Measurements from ENCODE around the gene SLC25A12.

SLC25A12 gene

DNA sequence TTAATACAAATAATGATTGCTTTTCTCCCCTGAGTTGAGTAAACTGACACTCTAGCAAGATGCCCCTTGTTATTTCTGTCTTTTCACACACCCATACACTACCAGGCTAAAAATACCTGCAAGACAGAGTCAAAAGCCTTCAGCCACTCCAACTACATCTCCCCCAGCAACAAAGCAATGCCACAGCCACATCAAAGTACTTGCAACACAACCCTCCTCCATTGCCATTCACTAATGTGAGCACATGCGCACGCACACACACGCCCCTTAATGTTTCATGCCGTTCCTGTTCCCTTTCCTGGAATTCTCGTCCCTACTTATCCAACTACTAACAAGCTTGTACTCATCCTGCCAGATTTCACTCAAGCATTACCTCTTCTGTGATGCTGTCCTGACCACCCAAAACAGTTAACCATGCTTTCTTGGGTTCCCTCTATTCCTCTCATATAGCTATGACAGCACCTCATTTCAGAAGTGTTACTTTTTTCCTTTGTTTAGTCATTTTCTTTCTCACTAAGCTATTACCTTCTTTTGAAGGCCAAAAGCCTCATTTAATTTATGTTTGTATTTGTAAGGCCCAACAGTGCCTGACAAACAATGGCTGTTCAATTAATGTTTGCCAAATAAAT is 29.6 kb downstream of the SLC25A12 start:
- no peaks in the 10 kb centered on the region for H3K9me3 Mint-ChIP-seq

DNA sequence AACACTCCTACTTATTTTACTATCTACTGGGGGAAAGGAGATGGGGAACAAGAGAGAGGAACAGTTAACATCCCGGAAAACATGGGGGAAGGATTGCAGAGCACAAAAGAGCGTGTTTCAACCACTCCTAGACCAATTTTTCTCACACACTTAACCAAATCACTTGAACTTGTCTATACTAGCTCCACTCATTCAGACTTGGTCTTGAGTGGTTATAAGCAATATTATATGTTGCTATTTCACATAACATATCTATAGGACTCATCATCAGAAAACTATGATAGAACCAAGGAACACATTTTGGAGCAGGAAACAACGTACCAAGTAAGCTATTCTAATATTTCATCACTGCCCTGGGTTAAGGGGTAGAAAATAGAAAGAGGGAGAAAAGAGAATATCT is 31.5 kb downstream of the SLC25A12 start:
- Mint-ChIP-seq H3K4me1 (ENCODE audit: low read depth) (peaks cover 10% of the 10 kb centered on the region), H3K27me3 (no peaks in the 10 kb centered on the region), H3K4me3 (no peak overlapping the region), H3K9me3 (no peaks in the 10 kb centered on the region), H3K27ac (no peak overlapping the region), H3K36me3 (ENCODE audit: low read depth) (peaks cover 11% of the 10 kb centered on the region)

More for the DNA sequence above, 29.6 kb downstream of the SLC25A12 start:
- Mint-ChIP-seq H3K4me1 (ENCODE audit: low read depth) (peaks cover 10% of the 10 kb centered on the region), H3K36me3 (ENCODE audit: low read depth) (peaks cover 21% of the 10 kb centered on the region), H3K27ac (peak overlapping the region; percentile 3), H3K4me3 (no peak overlapping the region), H3K27me3 (no peaks in the 10 kb centered on the region)

DNA sequence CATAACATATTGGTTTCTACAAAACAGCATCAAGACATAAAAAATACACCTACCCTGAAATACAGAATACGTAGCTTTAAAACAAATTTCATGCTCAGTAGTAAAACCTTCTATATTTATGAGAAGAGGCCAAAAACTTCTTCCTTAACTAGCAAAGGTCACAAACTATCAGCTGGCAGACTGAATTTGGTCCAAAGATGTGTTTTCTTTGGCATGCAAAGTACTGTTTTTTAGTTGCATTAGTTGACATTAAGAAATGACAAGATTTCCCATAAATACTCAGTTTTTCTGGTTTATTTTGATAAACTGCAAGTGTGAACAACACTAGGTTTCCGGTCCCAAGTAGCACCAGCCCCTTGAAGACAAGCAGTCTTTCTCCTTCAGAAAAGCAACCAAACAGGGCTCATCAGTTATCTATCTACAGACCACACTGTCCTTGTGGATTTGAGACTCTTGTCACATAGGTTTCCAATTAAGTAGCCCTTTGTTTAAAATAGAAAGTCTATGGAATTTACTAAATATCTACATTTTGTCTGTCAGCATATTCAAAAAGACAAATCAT is 35.6 kb downstream of the SLC25A12 start:
- no peak overlapping the region for H3K27ac Mint-ChIP-seq
- H3K36me3 Mint-ChIP-seq (ENCODE audit: low read depth) = peaks cover 28% of the 10 kb centered on the region
- no peaks in the 10 kb centered on the region for H3K9me3 Mint-ChIP-seq
- H3K27me3 Mint-ChIP-seq = no peaks in the 10 kb centered on the region
- H3K4me1 Mint-ChIP-seq (ENCODE audit: low read depth) = no peaks in the 10 kb centered on the region
- H3K4me3 Mint-ChIP-seq = no peak overlapping the region

DNA sequence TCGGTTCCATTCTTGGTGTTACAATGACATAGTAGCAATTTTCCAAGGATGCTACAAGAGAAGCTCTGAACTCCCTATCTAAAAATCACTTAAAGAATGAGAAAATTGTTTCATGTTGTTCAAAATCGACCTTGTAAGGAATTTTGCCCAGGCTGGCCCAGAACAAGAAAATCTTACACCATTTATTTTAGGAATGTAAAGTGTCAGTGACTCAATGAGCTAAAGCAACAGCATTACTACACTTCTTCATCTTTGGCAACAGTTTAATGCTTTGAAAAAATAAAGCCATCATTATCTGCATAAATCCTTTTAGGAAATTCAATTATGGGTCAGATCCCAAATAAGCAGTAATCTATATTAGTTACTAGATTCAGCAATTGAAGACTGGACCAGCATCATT is 38.6 kb downstream of the SLC25A12 start:
- H3K4me3 Mint-ChIP-seq = no peak overlapping the region
- no peaks in the 10 kb centered on the region for H3K4me1 Mint-ChIP-seq (ENCODE audit: low read depth)
- peaks cover 38% of the 10 kb centered on the region for H3K36me3 Mint-ChIP-seq (ENCODE audit: low read depth)

DNA sequence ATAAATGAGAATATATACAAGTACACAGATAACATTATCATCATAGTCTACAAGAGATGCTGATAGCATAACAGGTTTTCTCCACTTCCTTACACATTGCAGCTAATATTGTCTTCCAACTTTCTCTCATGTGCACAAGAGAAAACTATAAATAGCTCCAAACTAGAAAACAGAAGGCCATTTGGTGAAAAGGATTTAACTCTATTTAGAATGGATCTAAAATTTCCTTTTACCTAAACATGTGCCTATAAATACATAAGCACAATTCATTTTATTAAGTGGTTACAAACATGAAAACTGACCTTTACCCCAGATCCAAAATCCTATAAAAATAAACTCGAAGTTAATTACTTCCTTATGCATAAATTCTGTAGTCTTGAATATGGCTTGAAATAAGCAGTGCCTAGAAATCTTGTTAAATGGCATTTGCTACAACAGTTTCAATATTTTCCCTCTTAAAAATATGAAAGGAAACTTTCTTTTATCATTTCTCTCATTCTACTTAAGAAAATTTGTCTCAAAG is 41.6 kb downstream of the SLC25A12 start:
- H3K27ac Mint-ChIP-seq = no peak overlapping the region
- H3K4me1 Mint-ChIP-seq (ENCODE audit: low read depth) = no peaks in the 10 kb centered on the region
- no peaks in the 10 kb centered on the region for H3K27me3 Mint-ChIP-seq
- peaks cover 34% of the 10 kb centered on the region for H3K36me3 Mint-ChIP-seq (ENCODE audit: low read depth)
- H3K4me3 Mint-ChIP-seq = no peak overlapping the region
- H3K9me3 Mint-ChIP-seq = no peaks in the 10 kb centered on the region

More for the DNA sequence above, 38.6 kb downstream of the SLC25A12 start:
- H3K27me3 Mint-ChIP-seq = no peaks in the 10 kb centered on the region
- H3K27ac Mint-ChIP-seq = no peak overlapping the region
- H3K9me3 Mint-ChIP-seq = no peaks in the 10 kb centered on the region

- Mint-ChIP-seq H3K27ac (no peak overlapping the region), H3K36me3 (ENCODE audit: low read depth) (peaks cover 14% of the 10 kb centered on the region), H3K4me1 (ENCODE audit: low read depth) (no peaks in the 10 kb centered on the region), H3K27me3 (no peaks in the 10 kb centered on the region), H3K9me3 (no peaks in the 10 kb centered on the region), H3K4me3 (no peak overlapping the region)
Observed at GRCh38 chr2:171847627-171848026, 46.4 kb downstream of the SLC25A12 start.

- no peaks in the 10 kb centered on the region for H3K9me3 Mint-ChIP-seq
Observed at GRCh38 chr2:171846894-171847293, 47.1 kb downstream of the SLC25A12 start.

GRCh38 chr2:171841996-171842395 is 52.0 kb downstream of the SLC25A12 start:
- H3K4me1 Mint-ChIP-seq (ENCODE audit: low read depth) = no peaks in the 10 kb centered on the region
- no peaks in the 10 kb centered on the region for H3K9me3 Mint-ChIP-seq
- H3K27me3 Mint-ChIP-seq = no peaks in the 10 kb centered on the region
- no peak overlapping the region for H3K27ac Mint-ChIP-seq
- H3K36me3 Mint-ChIP-seq (ENCODE audit: low read depth) = peaks cover 44% of the 10 kb centered on the region
- H3K4me3 Mint-ChIP-seq = no peak overlapping the region

More at GRCh38 chr2:171846894-171847293, 47.1 kb downstream of the SLC25A12 start:
- H3K36me3 Mint-ChIP-seq (ENCODE audit: low read depth) = peaks cover 10% of the 10 kb centered on the region
- no peaks in the 10 kb centered on the region for H3K27me3 Mint-ChIP-seq
- no peak overlapping the region for H3K4me3 Mint-ChIP-seq
- H3K4me1 Mint-ChIP-seq (ENCODE audit: low read depth) = no peaks in the 10 kb centered on the region
- H3K27ac Mint-ChIP-seq = no peak overlapping the region

DNA sequence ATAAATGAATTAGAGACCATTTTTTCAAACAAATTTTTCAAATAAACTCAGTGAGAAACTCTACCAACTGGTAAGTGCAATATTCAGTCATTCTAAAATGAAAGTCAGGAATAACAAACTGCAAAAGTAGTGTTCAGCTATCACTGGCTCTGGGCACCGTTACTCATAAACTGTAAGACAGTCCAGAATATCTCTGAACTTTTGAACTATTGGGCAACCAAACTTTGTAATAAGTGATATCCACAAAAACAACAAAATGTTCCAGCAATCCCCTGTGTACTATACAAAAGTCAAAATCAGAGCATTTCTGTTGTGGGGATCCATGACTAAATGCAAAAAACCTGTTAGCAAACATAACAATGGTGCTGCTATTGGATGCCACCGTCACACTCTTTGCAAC is 56.3 kb downstream of the SLC25A12 start:
- no peak overlapping the region for H3K27ac Mint-ChIP-seq

GRCh38 chr2:171836146-171836910 is 57.7 kb downstream of the SLC25A12 start:
- Mint-ChIP-seq H3K27me3 (no peaks in the 10 kb centered on the region), H3K4me3 (no peak overlapping the region), H3K36me3 (ENCODE audit: low read depth) (peaks cover 86% of the 10 kb centered on the region)

More for the DNA sequence above, 56.3 kb downstream of the SLC25A12 start:
- Mint-ChIP-seq H3K36me3 (ENCODE audit: low read depth) (peaks cover 78% of the 10 kb centered on the region), H3K4me3 (no peak overlapping the region), H3K9me3 (no peaks in the 10 kb centered on the region), H3K4me1 (ENCODE audit: low read depth) (no peaks in the 10 kb centered on the region), H3K27me3 (no peaks in the 10 kb centered on the region)

GRCh38 chr2:171835386-171835785 is 58.7 kb downstream of the SLC25A12 start:
- H3K36me3 Mint-ChIP-seq (ENCODE audit: low read depth) = peaks cover 87% of the 10 kb centered on the region
- no peaks in the 10 kb centered on the region for H3K4me1 Mint-ChIP-seq (ENCODE audit: low read depth)
- no peak overlapping the region for H3K4me3 Mint-ChIP-seq
- no peaks in the 10 kb centered on the region for H3K27me3 Mint-ChIP-seq
- H3K9me3 Mint-ChIP-seq = no peaks in the 10 kb centered on the region
- no peak overlapping the region for H3K27ac Mint-ChIP-seq

More at GRCh38 chr2:171836146-171836910, 57.7 kb downstream of the SLC25A12 start:
- Mint-ChIP-seq H3K27ac (no peak overlapping the region), H3K9me3 (no peaks in the 10 kb centered on the region), H3K4me1 (ENCODE audit: low read depth) (no peaks in the 10 kb centered on the region)

GRCh38 chr2:171834286-171834685 is 59.8 kb downstream of the SLC25A12 start:
- no peak overlapping the region for H3K4me3 Mint-ChIP-seq
- H3K27me3 Mint-ChIP-seq = no peaks in the 10 kb centered on the region
- H3K36me3 Mint-ChIP-seq (ENCODE audit: low read depth) = peaks cover 85% of the 10 kb centered on the region
- H3K4me1 Mint-ChIP-seq (ENCODE audit: low read depth) = no peaks in the 10 kb centered on the region
- no peaks in the 10 kb centered on the region for H3K9me3 Mint-ChIP-seq
- no peak overlapping the region for H3K27ac Mint-ChIP-seq

DNA sequence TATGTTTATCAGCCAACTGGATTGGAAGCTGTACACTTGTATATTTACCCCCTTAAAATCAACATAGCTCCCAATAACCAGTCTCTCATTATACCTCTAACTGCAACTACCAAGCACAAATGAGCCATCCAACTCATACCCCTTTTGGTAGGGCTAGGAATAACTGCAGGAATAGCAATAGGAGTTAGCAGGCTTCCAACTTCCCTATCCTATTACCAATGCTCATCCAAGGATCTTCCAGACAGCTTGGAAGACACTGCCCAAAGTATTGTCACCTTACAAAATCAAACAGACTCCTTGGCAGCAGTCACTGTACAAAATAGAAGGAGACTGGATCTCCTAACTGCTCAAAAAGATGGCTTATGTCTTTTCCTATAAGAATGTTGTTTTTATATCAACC is 61.6 kb downstream of the SLC25A12 start:
- Mint-ChIP-seq H3K27ac (no peak overlapping the region), H3K27me3 (no peaks in the 10 kb centered on the region), H3K9me3 (no peaks in the 10 kb centered on the region), H3K4me1 (ENCODE audit: low read depth) (no peaks in the 10 kb centered on the region), H3K36me3 (ENCODE audit: low read depth) (peaks cover 84% of the 10 kb centered on the region), H3K4me3 (no peak overlapping the region)

- Mint-ChIP-seq H3K9me3 (no peaks in the 10 kb centered on the region), H3K36me3 (ENCODE audit: low read depth) (peaks cover 84% of the 10 kb centered on the region), H3K27me3 (no peaks in the 10 kb centered on the region), H3K27ac (no peak overlapping the region), H3K4me1 (ENCODE audit: low read depth) (no peaks in the 10 kb centered on the region), H3K4me3 (no peak overlapping the region)
Observed at GRCh38 chr2:171830039-171830438, 64.0 kb downstream of the SLC25A12 start.

DNA sequence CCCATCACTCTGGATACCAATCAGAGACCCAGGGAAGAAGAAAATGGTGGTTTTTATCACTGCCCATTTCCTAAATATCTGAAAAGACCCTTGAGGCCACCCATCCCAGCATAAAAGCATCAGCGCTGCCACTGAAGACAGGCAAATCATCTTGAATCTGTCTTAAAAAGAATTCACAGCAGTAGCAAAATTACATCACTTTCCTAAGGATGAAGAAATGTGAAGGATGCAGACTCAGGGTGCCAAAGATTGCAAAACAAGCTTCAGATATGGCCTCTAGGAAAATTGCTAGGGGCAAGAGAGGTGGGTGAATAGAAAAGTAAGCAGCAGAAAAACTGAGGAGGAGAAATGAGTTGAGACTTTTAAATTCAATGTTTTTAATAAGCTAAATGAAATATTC is 70.0 kb downstream of the SLC25A12 start:
- no peak overlapping the region for H3K27ac Mint-ChIP-seq
- no peaks in the 10 kb centered on the region for H3K27me3 Mint-ChIP-seq
- no peaks in the 10 kb centered on the region for H3K9me3 Mint-ChIP-seq
- H3K36me3 Mint-ChIP-seq (ENCODE audit: low read depth) = peaks cover 47% of the 10 kb centered on the region
- no peaks in the 10 kb centered on the region for H3K4me1 Mint-ChIP-seq (ENCODE audit: low read depth)
- no peak overlapping the region for H3K4me3 Mint-ChIP-seq

Measured in stimulated activated naive CD8-positive, alpha-beta T cell treated with anti-CD3 and anti-CD28 coated beads, Interleukin-15, Interleukin-2, amounts not matched to agents 100 ng/mL and 50 ng/mL, for 24 hours (primary cell).